GM23338 (cell line): Measurements from ENCODE around the gene DXO. TPM values are rescaled to one million over a fixed set of nuclear protein-coding genes. Genes with fewer than 3 reads are reported as not detected.

ENCODE experiments used
- ATAC-seq: fragments of 200-7000 bp; cut with Tn5 transposase; 3 replicates; pipeline ENCODE4 v1.9.1; 2020
- DNase-seq: peaks from one replicate; pipeline ENCODE4 v3.0.0-alpha.2; 2015; ENCODE audit warnings: low spot score
- H2AFZ ChIP-seq: fragments of 200-600 bp; sonication (generic); 2 replicates; pipeline ENCODE4 v1.8.0; 2016; ENCODE audit warnings: antibody characterized with exemption, mild to moderate bottlenecking, moderate library complexity
- H3F3A ChIP-seq: fragments of 200-600 bp; sonication (generic); replicated peaks from 2 replicates; pipeline ENCODE4 v1.8.0; 2017; ENCODE audit warnings: antibody characterized with exemption, mixed run types, low read depth
- H3K27ac ChIP-seq: fragments of 200-600 bp; sonication (generic); 2 replicates; pipeline ENCODE4 v1.6.1; 2016; ENCODE audit warnings: low read depth
- H3K27me3 ChIP-seq: fragments of 200-600 bp; sonication (generic); 2 replicates; pipeline ENCODE4 v1.8.0; 2016; ENCODE audit warnings: mild to moderate bottlenecking, mixed run types, moderate library complexity; ENCODE audit not compliant: insufficient read depth
- H3K36me3 ChIP-seq: fragments of 200-600 bp; sonication (generic); 2 replicates; pipeline ENCODE4 v1.8.0; 2016; ENCODE audit warnings: mild to moderate bottlenecking; ENCODE audit not compliant: insufficient read depth
- H3K4me1 ChIP-seq: fragments of 200-600 bp; sonication (generic); 2 replicates; pipeline ENCODE4 v1.8.0; 2016; ENCODE audit warnings: mild to moderate bottlenecking, moderate library complexity; ENCODE audit not compliant: insufficient read depth
- H3K4me2 ChIP-seq: fragments of 200-600 bp; sonication (generic); 2 replicates; pipeline ENCODE4 v1.7.1; 2017; ENCODE audit warnings: mixed run types
- H3K4me3 ChIP-seq: fragments of 200-600 bp; sonication (generic); 2 replicates; pipeline ENCODE4 v1.6.1; 2016; ENCODE audit warnings: mixed run types
- H3K79me2 ChIP-seq: fragments of 200-600 bp; sonication (generic); replicated peaks from 2 replicates; pipeline ENCODE4 v1.8.0; 2017; ENCODE audit warnings: mild to moderate bottlenecking; ENCODE audit not compliant: insufficient read depth
- H3K9me2 ChIP-seq: fragments of 200-600 bp; sonication (generic); 2 replicates; pipeline ENCODE4 v1.8.0; 2017; ENCODE audit not compliant: insufficient read depth
- H4K20me1 ChIP-seq: fragments of 200-600 bp; sonication (generic); replicated peaks from 2 replicates; pipeline ENCODE4 v1.8.0; 2017; ENCODE audit warnings: mild to moderate bottlenecking; ENCODE audit not compliant: insufficient read depth
- H3K27ac Mint-ChIP-seq: 2 replicates; pipeline ENCODE4 v1.8.0; 2020; ENCODE audit warnings: inconsistent platforms, mild to moderate bottlenecking, moderate library complexity, mixed read lengths
- H3K27me3 Mint-ChIP-seq: 3 replicates; pipeline ENCODE4 v1.8.0; 2022; ENCODE audit warnings: low read depth, mild to moderate bottlenecking, moderate library complexity, mixed read lengths, inconsistent platforms; ENCODE audit not compliant: insufficient read depth, poor library complexity
- H3K36me3 Mint-ChIP-seq: 3 replicates; pipeline ENCODE4 v1.8.0; 2021; ENCODE audit warnings: low read depth, mild to moderate bottlenecking, inconsistent platforms, moderate library complexity, mixed read lengths
- H3K4me1 Mint-ChIP-seq: 3 replicates; pipeline ENCODE4 v1.8.0; 2020; ENCODE audit warnings: mild to moderate bottlenecking, inconsistent platforms, mixed read lengths
- H3K4me3 Mint-ChIP-seq: 3 replicates; pipeline ENCODE4 v1.8.0; 2021; ENCODE audit warnings: moderate library complexity, mild to moderate bottlenecking, inconsistent platforms, mixed read lengths
- H3K9me3 Mint-ChIP-seq: 3 replicates; pipeline ENCODE4 v1.8.0; 2020; ENCODE audit warnings: moderate library complexity, mild to moderate bottlenecking, inconsistent platforms, mixed read lengths
- CREB1 ChIP-seq: fragments of 250-450 bp; sonication (Bioruptor Pico); IDR thresholded peaks from 2 replicates; pipeline ENCODE4 v1.5.0; 2020; ENCODE audit warnings: low read depth, mild to moderate bottlenecking, moderate library complexity
- CTCF ChIP-seq, 2 experiments: fragments of 200-600 bp in 1 of 2; sonication (generic) in 1 of 2; conservative IDR thresholded peaks; 2 replicates each; pipeline versions ENCODE4 v1.5.1 to v1.6.1; 2016 to 2017; ENCODE audit warnings: antibody characterized with exemption in 2 of 2, low read depth in 2 of 2, mild to moderate bottlenecking in 2 of 2, moderate library complexity in 1 of 2
- ETS1 ChIP-seq: IDR thresholded peaks from 2 replicates; pipeline ENCODE4 v1.6.1; 2016; ENCODE audit warnings: antibody characterized with exemption
- EZH2 ChIP-seq: fragments of 200-600 bp; sonication (generic); IDR thresholded peaks from one replicate; pipeline ENCODE4 v1.8.0; 2017; ENCODE audit warnings: antibody characterized with exemption, mild to moderate bottlenecking, low read depth; ENCODE audit not compliant: unreplicated experiment
- EZH2phosphoT487 ChIP-seq: fragments of 200-600 bp; sonication (generic); IDR thresholded peaks from one replicate; pipeline ENCODE4 v1.8.1; 2018; ENCODE audit warnings: antibody characterized with exemption; ENCODE audit not compliant: unreplicated experiment
- JUNB ChIP-seq: IDR thresholded peaks from one replicate; pipeline ENCODE4 v1.6.1; 2016; ENCODE audit warnings: antibody characterized with exemption; ENCODE audit not compliant: unreplicated experiment
- NANOG ChIP-seq: IDR thresholded peaks from 2 replicates; pipeline ENCODE4 v1.6.1; 2016; ENCODE audit warnings: antibody characterized with exemption, borderline replicate concordance
- POLR2AphosphoS5 ChIP-seq: IDR thresholded peaks from 2 replicates; pipeline ENCODE4 v1.6.1; 2016; ENCODE audit warnings: antibody characterized with exemption, low read depth
- REST ChIP-seq: IDR thresholded peaks from one replicate; pipeline ENCODE4 v1.6.1; 2018; ENCODE audit warnings: antibody characterized with exemption; ENCODE audit not compliant: unreplicated experiment
- STAT1 ChIP-seq: IDR thresholded peaks from one replicate; pipeline ENCODE4 v1.6.1; 2016; ENCODE audit warnings: antibody characterized with exemption; ENCODE audit not compliant: unreplicated experiment
- ZNF114 ChIP-seq: fragments of 250-450 bp; sonication (Bioruptor Pico); IDR thresholded peaks from 2 replicates; pipeline ENCODE4 v1.5.0; 2020; ENCODE audit warnings: mild to moderate bottlenecking, moderate library complexity
- ZNF331 ChIP-seq: fragments of 250-450 bp; sonication (Bioruptor Pico); IDR thresholded peaks from 2 replicates; pipeline ENCODE4 v1.5.0; 2020; ENCODE audit warnings: low read depth, mild to moderate bottlenecking, moderate library complexity
- ZNF462 ChIP-seq: fragments of 250-450 bp; sonication (Bioruptor Pico); IDR thresholded peaks from 2 replicates; pipeline ENCODE4 v1.5.0; 2020; ENCODE audit warnings: mild to moderate bottlenecking, moderate library complexity
- polyA plus RNA-seq: library from polyadenylated mRNA; unstranded; fragments of >200 nt; fragmentation: Nextera tagmentation; extraction: Ambion mirVana; gene quantifications from 2 replicates; pipeline ENCODE4 v1.2.1, GENCODE V29; 2016
- total RNA-seq: library from RNA; depleted of rRNA; stranded (reverse); fragments of >200 nt; shearing (Covaris generic); gene quantifications from 2 replicates; pipeline ENCODE4 v1.2.3, GENCODE V29; 2014

Gene DXO
- total and polyA plus RNA-seq, 2 experiments from 2014 or later = 15.6 to 19.7 TPM

- Histone ChIP-seq H3K27ac (no peak overlapping the region), H3K9me2 (peaks cover 2% of the 10 kb centered on the region; the same call in 1 of the 2 replicates), H4K20me1 (no peaks in the 10 kb centered on the region), H3K4me2 (no peak overlapping the region), H3K27me3 (no peaks in the 10 kb centered on the region), H3K79me2 (no peaks in the 10 kb centered on the region), H2AFZ (no peak overlapping the region), H3K4me1 (no peaks in the 10 kb centered on the region), H3K4me3 (no peak overlapping the region), H3K36me3 (no peaks in the 10 kb centered on the region), H3F3A (no peaks in the 10 kb centered on the region)
- peaks cover 9% of the 10 kb centered on the region for H3K4me1 Mint-ChIP-seq
- H3K27me3 Mint-ChIP-seq = peaks cover 4% of the 10 kb centered on the region
- no peaks in the 10 kb centered on the region for H3K36me3 Mint-ChIP-seq
- DNase-seq (no peak), ATAC-seq (no peak)
- no peak for TF ChIP-seq EZH2phosphoT487
- no peak for TF ChIP-seq STAT1
- TF ChIP-seq JUNB = no peak
- TF ChIP-seq ZNF114 (CRISPR knock-in tag) = no peak
- no peak for TF ChIP-seq POLR2AphosphoS5
- TF ChIP-seq CTCF (conservative IDR thresholded peaks at IDR 0.05; ENCODE audit: low read depth in 2 of 2) = no peak
- no peak for TF ChIP-seq ZNF462 (CRISPR knock-in tag)
- TF ChIP-seq NANOG = no peak
- TF ChIP-seq CREB1 = no peak
- no peak for TF ChIP-seq REST
- TF ChIP-seq ZNF331 (CRISPR knock-in tag) = no peak
- TF ChIP-seq EZH2 = no peak
- TF ChIP-seq ETS1 = no peak
- H3K4me3 Mint-ChIP-seq = no peak overlapping the region
- H3K27ac Mint-ChIP-seq = no peak overlapping the region
- peaks cover 11% of the 10 kb centered on the region; the same call in 2 of the 3 replicates for H3K9me3 Mint-ChIP-seq
Measured at GRCh38 chr6:31935823-31936222, 36.1 kb downstream of the DXO start.
